WTC11 (cell line): ENCODE results near the gene ITGA3. TPM values are rescaled to one million over a fixed set of nuclear protein-coding genes. Genes with fewer than 3 reads are reported as not detected.

Experiments
- ATAC-seq: fragments of 200-7000 bp; cut with Tn5 transposase; 2 replicates; pipeline ENCODE4 v1.10.0; 2021; ENCODE audit warnings: mild to moderate bottlenecking, moderate library complexity
- CTCF ChIA-PET: fragments of 300-600 bp; sonication (Branson Sonifier 250); formaldehyde crosslinking; loops from one replicate; lab custom pipeline; 2021; ENCODE audit warnings: antibody characterized with exemption; lab: Charles Lee
- POLR2A ChIA-PET: fragments of 350-600 bp; sonication (Branson Sonifier 250); formaldehyde crosslinking; loops from one replicate; lab custom pipeline; 2021; ENCODE audit warnings: antibody characterized with exemption; lab: Charles Lee
- DNase-seq: peaks from one replicate; pipeline ENCODE4 v3.0.0; 2021; ENCODE audit warnings: low spot score
- H3K27ac Mint-ChIP-seq: 2 replicates; pipeline ENCODE4 v1.8.0; 2021; ENCODE audit warnings: mixed read lengths
- H3K27me3 Mint-ChIP-seq: 2 replicates; pipeline ENCODE4 v1.8.0; 2021; ENCODE audit warnings: low read depth, mild to moderate bottlenecking, moderate library complexity, mixed read lengths
- H3K36me3 Mint-ChIP-seq: 2 replicates; pipeline ENCODE4 v1.8.0; 2021; ENCODE audit warnings: mixed read lengths
- H3K4me1 Mint-ChIP-seq: 2 replicates; pipeline ENCODE4 v1.8.0; 2022; ENCODE audit warnings: mixed read lengths
- H3K4me3 Mint-ChIP-seq: 2 replicates; pipeline ENCODE4 v1.8.0; 2021; ENCODE audit warnings: mild to moderate bottlenecking, moderate library complexity, mixed read lengths
- H3K9me3 Mint-ChIP-seq: 2 replicates; pipeline ENCODE4 v1.8.0; 2021; ENCODE audit warnings: mixed read lengths
- AFF4 ChIP-seq: sonication (generic); formaldehyde crosslinking; IDR thresholded peaks from 2 replicates; pipeline ENCODE4 v1.8.1; 2023; ENCODE audit warnings: mild to moderate bottlenecking, missing genetic modification reagents, borderline replicate concordance
- ATF2 ChIP-seq: sonication (generic); formaldehyde crosslinking; IDR thresholded peaks from 2 replicates; pipeline ENCODE4 v1.8.1; 2022; ENCODE audit warnings: low read depth, missing genetic modification reagents, borderline replicate concordance
- CTCF ChIP-seq: fragments of 200-600 bp; IDR thresholded peaks from 2 replicates; pipeline ENCODE4 v1.8.0; 2022; ENCODE audit warnings: antibody characterized with exemption
- ESRRA ChIP-seq: sonication (generic); formaldehyde crosslinking; IDR thresholded peaks from 2 replicates; pipeline ENCODE4 v1.8.1; 2022; ENCODE audit warnings: mild to moderate bottlenecking, missing genetic modification reagents, borderline replicate concordance
- FOXK1 ChIP-seq: sonication (generic); formaldehyde crosslinking; IDR thresholded peaks from 2 replicates; pipeline ENCODE4 v1.8.0; 2022; ENCODE audit warnings: mild to moderate bottlenecking, moderate library complexity, missing genetic modification reagents
- HMGXB4 ChIP-seq: sonication (generic); formaldehyde crosslinking; IDR thresholded peaks from 2 replicates; pipeline ENCODE4 v1.8.1; 2023; ENCODE audit warnings: mild to moderate bottlenecking, moderate library complexity, missing genetic modification reagents
- PRDM15 ChIP-seq: sonication (generic); formaldehyde crosslinking; IDR thresholded peaks from 2 replicates; pipeline ENCODE4 v1.8.0; 2022; ENCODE audit warnings: missing genetic modification reagents
- PRRX2 ChIP-seq: fragments of 250-450 bp; sonication (Bioruptor Pico); IDR thresholded peaks from 2 replicates; pipeline ENCODE4 v1.8.0; 2021; ENCODE audit warnings: mild to moderate bottlenecking
- RELA ChIP-seq: sonication (generic); formaldehyde crosslinking; IDR thresholded peaks from 2 replicates; pipeline ENCODE4 v1.8.1; 2022; ENCODE audit warnings: missing genetic modification reagents, mild to moderate bottlenecking, borderline replicate concordance
- SP1 ChIP-seq: sonication (generic); formaldehyde crosslinking; conservative IDR thresholded peaks from 2 replicates; pipeline ENCODE4 v1.8.1; 2022; ENCODE audit warnings: missing genetic modification reagents
- STAT6 ChIP-seq: sonication (generic); formaldehyde crosslinking; conservative IDR thresholded peaks from 2 replicates; pipeline ENCODE4 v1.8.1; 2023; ENCODE audit warnings: mild to moderate bottlenecking, low read depth, missing genetic modification reagents, moderate library complexity
- TCF7 ChIP-seq: sonication (generic); formaldehyde crosslinking; IDR thresholded peaks from 2 replicates; pipeline ENCODE4 v1.8.0; 2022; ENCODE audit warnings: mild to moderate bottlenecking, low read depth, missing genetic modification reagents, moderate library complexity
- ZBTB21 ChIP-seq: sonication (generic); formaldehyde crosslinking; IDR thresholded peaks from 2 replicates; pipeline ENCODE4 v1.8.1; 2023; ENCODE audit warnings: mild to moderate bottlenecking, missing genetic modification reagents, borderline replicate concordance
- ZNF281 ChIP-seq: sonication (generic); formaldehyde crosslinking; IDR thresholded peaks from 2 replicates; pipeline ENCODE4 v1.8.0; 2023; ENCODE audit warnings: mild to moderate bottlenecking, missing genetic modification reagents
- ZNF396 ChIP-seq: fragments of 250-450 bp; sonication (Bioruptor Pico); IDR thresholded peaks from 2 replicates; pipeline ENCODE4 v1.8.0; 2021; ENCODE audit warnings: mild to moderate bottlenecking, moderate library complexity, borderline replicate concordance
- ZNF416 ChIP-seq: fragments of 250-450 bp; sonication (Bioruptor Pico); IDR thresholded peaks from 2 replicates; pipeline ENCODE4 v1.9.0; 2021; ENCODE audit warnings: mild to moderate bottlenecking, inconsistent platforms
- total RNA-seq: library from RNA; stranded (reverse); gene quantifications from 3 replicates; pipeline ENCODE4 v1.2.3, GENCODE V29; 2021

Gene ITGA3
- total RNA-seq, 1 experiment from 2014 or later, result 35.3 TPM

GRCh38 chr17:50078430-50078829 lies 22.5 kb downstream of the ITGA3 start (continued):
- TF ChIP-seq PRDM15, result no peak
- TF ChIP-seq ZBTB21 (CRISPR knock-in tag), result no peak
- no peak for TF ChIP-seq TCF7
- no peak for TF ChIP-seq ZNF416 (CRISPR knock-in tag)

GRCh38 chr17:50079334-50080095 lies 23.6 kb downstream of the ITGA3 start:
- H3K4me1 Mint-ChIP-seq, result peaks cover 11% of the 10 kb centered on the region
- ChIA-PET CTCF (interaction anchor here (0.5 to 5.0 kb wide), 55 partner anchors 8 to 318 kb away, joined by 3 to 67 read pairs (median 4); partner anchors contain the start of genes DLX3, ITGA3, LRRC59 and SGCA), POLR2A (no interaction called here)
- peak; percentile 83 for ATAC-seq
- peaks cover 31% of the 10 kb centered on the region for H3K36me3 Mint-ChIP-seq
- DNase-seq, result peak; percentile 86
- H3K27ac Mint-ChIP-seq, result no peak overlapping the region
- no peaks in the 10 kb centered on the region for H3K27me3 Mint-ChIP-seq
- no peaks in the 10 kb centered on the region for H3K9me3 Mint-ChIP-seq
- H3K4me3 Mint-ChIP-seq, result no peak overlapping the region
- TF ChIP-seq HMGXB4 (CRISPR knock-in tag) (peak; percentile 94), ESRRA (CRISPR knock-in tag) (no peak), SP1 (CRISPR knock-in tag) (0 out of 2 replicates have a peak, but pooled peaks have one; percentile 47), FOXK1 (CRISPR knock-in tag) (no peak), PRRX2 (CRISPR knock-in tag) (no peak), ZNF281 (CRISPR knock-in tag) (no peak), CTCF (peak; percentile 53; the same call in 1 of the 2 replicates), ZNF396 (CRISPR knock-in tag) (no peak), RELA (CRISPR knock-in tag) (no peak), AFF4 (CRISPR knock-in tag) (no peak), STAT6 (no peak), ATF2 (no peak)
